Measurements from ENCODE around the gene EPPIN.

EPPIN gene

DNA sequence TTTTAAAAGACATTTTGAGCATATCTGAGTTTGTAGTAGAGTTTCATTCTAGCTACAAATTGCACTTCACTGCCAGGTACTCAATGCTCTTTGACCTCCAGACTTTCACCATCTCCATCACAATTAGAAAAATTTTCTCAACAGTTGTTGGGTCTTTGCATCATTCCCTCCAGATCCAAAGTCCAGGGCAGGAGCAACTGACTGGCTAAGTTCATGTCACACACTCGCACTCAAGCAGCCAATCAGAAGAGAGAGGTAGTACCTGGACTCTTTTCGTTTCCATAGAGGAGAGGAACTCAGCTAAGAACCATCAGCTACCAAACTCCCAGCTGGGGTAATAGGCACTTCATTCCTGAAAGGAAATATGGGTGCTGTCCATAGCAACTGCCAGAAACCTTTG is 40.8 kb downstream of the EPPIN start:
- 90 to 100% methylated on average over 1 of the region's 2 CpGs for WGBS, 2 experiments (ENCODE audit: insufficient coverage in 2 of 2)
- H3K36me3 ChIP-seq (ENCODE audit: control insufficient read depth, insufficient read depth, low read length), result no peaks in the 10 kb centered on the region
- H3K9me3 ChIP-seq (ENCODE audit: control insufficient read depth, low read length), result no peaks in the 10 kb centered on the region
- H3K4me1 ChIP-seq (ENCODE audit: control insufficient read depth, insufficient read depth, low read length, poor library complexity, severe bottlenecking), result no peaks in the 10 kb centered on the region
- H3K4me3 ChIP-seq (ENCODE audit: extremely low read depth, insufficient read depth, low read length, poor library complexity, severe bottlenecking), result no peak overlapping the region
- no peak overlapping the region for H3K27ac ChIP-seq (ENCODE audit: low read depth, low read length, severe bottlenecking)

DNA sequence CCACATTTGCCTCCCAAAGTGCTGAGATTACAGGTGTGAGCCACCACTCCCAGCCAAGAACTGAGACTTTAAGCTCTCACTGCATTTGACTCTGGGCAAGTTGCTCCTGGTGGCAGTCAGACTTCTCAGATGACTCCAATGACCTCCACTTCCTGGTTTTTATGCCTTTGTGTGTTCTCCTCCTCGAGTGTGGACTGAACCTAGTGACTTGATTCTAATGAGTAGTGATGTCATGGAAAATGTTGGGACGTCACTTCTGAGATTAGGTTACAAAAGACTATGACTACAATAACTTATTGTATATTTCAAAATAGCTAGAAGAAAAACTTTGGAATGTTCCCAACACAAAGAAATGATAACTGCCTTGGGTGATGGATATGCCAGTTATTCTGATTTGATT is 43.8 kb downstream of the EPPIN start:
- H3K36me3 ChIP-seq (ENCODE audit: control insufficient read depth, insufficient read depth, low read length), result no peaks in the 10 kb centered on the region
- H3K27ac ChIP-seq (ENCODE audit: low read depth, low read length, severe bottlenecking), result no peak overlapping the region
- H3K4me1 ChIP-seq (ENCODE audit: control insufficient read depth, insufficient read depth, low read length, poor library complexity, severe bottlenecking), result no peaks in the 10 kb centered on the region
- 100% methylated on average over 1 of the region's 2 CpGs; no CpG with 5 or more reads in 1 of the 2 experiments for WGBS, 2 experiments (ENCODE audit: insufficient coverage in 2 of 2)
- H3K4me3 ChIP-seq (ENCODE audit: extremely low read depth, insufficient read depth, low read length, poor library complexity, severe bottlenecking), result no peak overlapping the region
- no peaks in the 10 kb centered on the region for H3K9me3 ChIP-seq (ENCODE audit: control insufficient read depth, low read length)

GRCh38 chr20:45502561-45502960 is 44.6 kb downstream of the EPPIN start:
- Histone ChIP-seq H3K4me3 (ENCODE audit: extremely low read depth, insufficient read depth, low read length, poor library complexity, severe bottlenecking) (no peak overlapping the region), H3K4me1 (ENCODE audit: control insufficient read depth, insufficient read depth, low read length, poor library complexity, severe bottlenecking) (no peaks in the 10 kb centered on the region), H3K9me3 (ENCODE audit: control insufficient read depth, low read length) (no peaks in the 10 kb centered on the region), H3K27ac (ENCODE audit: low read depth, low read length, severe bottlenecking) (no peak overlapping the region), H3K36me3 (ENCODE audit: control insufficient read depth, insufficient read depth, low read length) (no peaks in the 10 kb centered on the region)
- WGBS, 2 experiments (ENCODE audit: insufficient coverage in 2 of 2), result 100% methylated on average over 1 of the region's 1 CpG; no CpG with 5 or more reads in 1 of the 2 experiments

- 71% methylated on average over 1 of the region's 1 CpG; no CpG with 5 or more reads in 1 of the 2 experiments for WGBS, 2 experiments (ENCODE audit: insufficient coverage in 2 of 2)
- H3K9me3 ChIP-seq (ENCODE audit: control insufficient read depth, low read length), result no peaks in the 10 kb centered on the region
- H3K27ac ChIP-seq (ENCODE audit: low read depth, low read length, severe bottlenecking), result no peak overlapping the region
- no peaks in the 10 kb centered on the region for H3K4me1 ChIP-seq (ENCODE audit: control insufficient read depth, insufficient read depth, low read length, poor library complexity, severe bottlenecking)
- H3K36me3 ChIP-seq (ENCODE audit: control insufficient read depth, insufficient read depth, low read length), result no peaks in the 10 kb centered on the region
- no peak overlapping the region for H3K4me3 ChIP-seq (ENCODE audit: extremely low read depth, insufficient read depth, low read length, poor library complexity, severe bottlenecking)
Observed at GRCh38 chr20:45501600-45501999, 45.6 kb downstream of the EPPIN start.

- Histone ChIP-seq H3K36me3 (ENCODE audit: control insufficient read depth, insufficient read depth, low read length) (no peaks in the 10 kb centered on the region), H3K9me3 (ENCODE audit: control insufficient read depth, low read length) (no peaks in the 10 kb centered on the region), H3K4me1 (ENCODE audit: control insufficient read depth, insufficient read depth, low read length, poor library complexity, severe bottlenecking) (no peaks in the 10 kb centered on the region), H3K27ac (ENCODE audit: low read depth, low read length, severe bottlenecking) (no peak overlapping the region), H3K4me3 (ENCODE audit: extremely low read depth, insufficient read depth, low read length, poor library complexity, severe bottlenecking) (no peak overlapping the region)
- 79 to 96% methylated on average over 3 to 4 of the region's 6 CpGs for WGBS, 2 experiments (ENCODE audit: insufficient coverage in 2 of 2)
Observed at GRCh38 chr20:45500022-45500421, 47.2 kb downstream of the EPPIN start.

DNA sequence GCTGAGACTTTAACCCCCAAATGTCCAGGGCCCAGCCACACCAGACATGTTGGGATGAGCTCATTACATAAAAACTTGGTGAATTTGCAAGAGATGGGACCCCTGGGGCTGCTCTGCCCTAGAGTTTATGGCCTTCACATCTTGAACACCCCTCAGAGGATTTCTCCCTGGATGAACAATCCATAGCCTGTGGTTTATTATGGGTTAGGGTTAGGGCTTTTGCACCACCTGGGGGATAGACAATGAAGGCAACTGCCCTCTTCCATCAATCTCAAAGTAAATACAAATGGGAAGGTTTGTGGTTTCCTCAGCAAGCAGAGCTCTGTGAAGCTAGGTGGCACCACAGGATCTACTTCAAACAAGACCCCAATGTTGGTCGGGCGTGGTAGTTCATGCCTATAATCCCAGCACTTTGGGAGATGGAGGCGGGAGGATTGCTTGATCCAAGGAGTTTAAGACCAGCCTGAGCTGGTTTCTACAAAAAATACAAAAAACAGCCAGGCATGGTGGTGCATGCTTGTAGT is 49.2 kb downstream of the EPPIN start:
- no peaks in the 10 kb centered on the region for H3K36me3 ChIP-seq (ENCODE audit: control insufficient read depth, insufficient read depth, low read length)
- H3K9me3 ChIP-seq (ENCODE audit: control insufficient read depth, low read length), result no peaks in the 10 kb centered on the region
- no peak overlapping the region for H3K4me3 ChIP-seq (ENCODE audit: extremely low read depth, insufficient read depth, low read length, poor library complexity, severe bottlenecking)
- H3K4me1 ChIP-seq (ENCODE audit: control insufficient read depth, insufficient read depth, low read length, poor library complexity, severe bottlenecking), result no peaks in the 10 kb centered on the region
- 90 to 93% methylated on average over 1 to 3 of the region's 3 CpGs for whole genome bisulfite sequencing, 2 experiments (ENCODE audit: insufficient coverage in 2 of 2)
- no peak overlapping the region for H3K27ac ChIP-seq (ENCODE audit: low read depth, low read length, severe bottlenecking)

DNA sequence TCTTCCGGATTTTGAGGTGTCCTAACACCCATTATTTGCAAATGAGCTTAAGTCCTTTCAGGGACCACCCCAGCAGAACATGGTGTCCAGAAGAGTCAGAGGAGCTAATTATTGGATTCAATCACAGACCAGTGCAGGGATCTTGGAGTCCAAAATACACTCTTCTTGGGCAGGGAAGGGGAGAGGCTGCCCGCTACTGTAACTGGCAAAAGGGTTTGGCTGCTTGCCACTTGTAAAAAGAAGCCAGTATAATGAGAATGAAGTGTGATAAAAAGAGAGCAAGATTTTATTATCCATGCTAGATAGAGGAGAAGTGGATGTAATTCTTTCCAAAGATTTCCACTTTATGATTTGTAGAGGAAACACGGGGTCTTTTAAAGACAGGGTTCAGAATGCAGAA is 51.0 kb downstream of the EPPIN start:
- Histone ChIP-seq H3K4me3 (ENCODE audit: extremely low read depth, insufficient read depth, low read length, poor library complexity, severe bottlenecking) (no peak overlapping the region), H3K27ac (ENCODE audit: low read depth, low read length, severe bottlenecking) (no peak overlapping the region), H3K36me3 (ENCODE audit: control insufficient read depth, insufficient read depth, low read length) (no peaks in the 10 kb centered on the region), H3K9me3 (ENCODE audit: control insufficient read depth, low read length) (no peaks in the 10 kb centered on the region), H3K4me1 (ENCODE audit: control insufficient read depth, insufficient read depth, low read length, poor library complexity, severe bottlenecking) (no peaks in the 10 kb centered on the region)
- 87 to 91% methylated on average over 2 to 3 of the region's 3 CpGs for WGBS, 2 experiments (ENCODE audit: insufficient coverage in 2 of 2)

GRCh38 chr20:45495501-45495941 is 51.7 kb downstream of the EPPIN start:
- Histone ChIP-seq H3K27ac (ENCODE audit: low read depth, low read length, severe bottlenecking) (no peak overlapping the region), H3K4me1 (ENCODE audit: control insufficient read depth, insufficient read depth, low read length, poor library complexity, severe bottlenecking) (no peaks in the 10 kb centered on the region), H3K4me3 (ENCODE audit: extremely low read depth, insufficient read depth, low read length, poor library complexity, severe bottlenecking) (no peak overlapping the region), H3K36me3 (ENCODE audit: control insufficient read depth, insufficient read depth, low read length) (no peaks in the 10 kb centered on the region), H3K9me3 (ENCODE audit: control insufficient read depth, low read length) (no peaks in the 10 kb centered on the region)
- WGBS, 2 experiments (ENCODE audit: insufficient coverage in 2 of 2), result 71 to 100% methylated on average over 1 of the region's 1 CpG

Data from mesodermal cell (in vitro differentiated cells).